H1 (cell line): ENCODE results near the gene OR10A2. TPM values are rescaled to one million over a fixed set of nuclear protein-coding genes. Genes with fewer than 3 reads are reported as not detected.

Experiments used
- CTCF ChIA-PET: fragments of 300-600 bp; sonication (Branson Sonifier 250); formaldehyde crosslinking; loops from one replicate; lab custom pipeline; 2021; ENCODE audit not compliant: partially characterized antibody; lab: Charles Lee
- POLR2A ChIA-PET: fragments of 300-600 bp; sonication (Branson Sonifier 250); formaldehyde crosslinking; loops from one replicate; lab custom pipeline; 2021; ENCODE audit warnings: inconsistent platforms; ENCODE audit not compliant: partially characterized antibody; lab: Charles Lee
- DNase-seq, 2 experiments: peaks; one replicate each; pipeline versions ENCODE4 v3.0.0 to v3.0.0-alpha.2; 2010 to 2022; ENCODE audit warnings: low spot score in 2 of 2, low read depth in 1 of 2, mixed read lengths in 1 of 2
- FAIRE-seq: peaks from 2 replicates; lab custom pipeline; 2011; peaks lifted over from hg19 to GRCh38; lab: Jason Lieb, UNC
- H2AFZ ChIP-seq: 2 replicates; pipeline ENCODE4 v1.8.1; 2012; ENCODE audit warnings: low read length, inconsistent platforms
- H2AK5ac ChIP-seq: 2 replicates; pipeline ENCODE4 v1.6.1; 2013; ENCODE audit warnings: low read depth, low read length
- H2BK120ac ChIP-seq: replicated peaks from 2 replicates; pipeline ENCODE3; 2013; ENCODE audit warnings: low read depth, low read length, inconsistent platforms
- H2BK12ac ChIP-seq: 2 replicates; pipeline ENCODE4 v1.6.1; 2013; ENCODE audit warnings: low read depth, low read length
- H2BK15ac ChIP-seq: 2 replicates; pipeline ENCODE4 v1.6.1; 2013; ENCODE audit warnings: low read length
- H2BK20ac ChIP-seq: 2 replicates; pipeline ENCODE4 v1.6.1; 2013; ENCODE audit warnings: low read length
- H2BK5ac ChIP-seq: 2 replicates; pipeline ENCODE4 v1.6.1; 2013; ENCODE audit warnings: low read depth, low read length
- H3K14ac ChIP-seq: 2 replicates; pipeline ENCODE4 v1.6.1; 2013; ENCODE audit warnings: inconsistent platforms; ENCODE audit not compliant: insufficient read length
- H3K18ac ChIP-seq: 2 replicates; pipeline ENCODE4 v1.6.1; 2013; ENCODE audit warnings: low read length; ENCODE audit errors: extremely low read depth
- H3K23ac ChIP-seq: 2 replicates; pipeline ENCODE4 v1.6.1; 2013; ENCODE audit warnings: inconsistent platforms; ENCODE audit not compliant: insufficient read length
- H3K23me2 ChIP-seq: 2 replicates; pipeline ENCODE4 v1.6.1; 2013; ENCODE audit warnings: low read depth, low read length
- H3K27ac ChIP-seq: 2 replicates; pipeline ENCODE4 v1.6.1; 2011; ENCODE audit warnings: low read depth, low read length, inconsistent platforms
- H3K27me3 ChIP-seq, 4 experiments: replicated peaks in 1 of 4; 1 replicate in 1 of 4; 2 replicates in 3 of 4; pipeline versions ENCODE4 v1.6.1 to v1.8.1; 2011 to 2013; ENCODE audit warnings: low read length in 3 of 4, mild to moderate bottlenecking in 3 of 4, inconsistent platforms in 2 of 4, mixed read lengths in 2 of 4, moderate library complexity in 1 of 4; ENCODE audit not compliant: control insufficient read depth in 3 of 4, insufficient read depth in 3 of 4; ENCODE audit errors: extremely low read depth in 1 of 4
- H3K36me3 ChIP-seq, 4 experiments: 2 replicates each; pipeline versions ENCODE4 v1.6.1 to v1.8.1; 2011 to 2013; ENCODE audit warnings: mild to moderate bottlenecking in 4 of 4, low read length in 3 of 4, moderate library complexity in 2 of 4, control low read depth in 1 of 4, inconsistent platforms in 1 of 4; ENCODE audit not compliant: insufficient read depth in 4 of 4, control insufficient read depth in 2 of 4
- H3K4ac ChIP-seq: replicated peaks from 2 replicates; pipeline ENCODE3; 2013; ENCODE audit warnings: low read length, low read depth, mixed read lengths, inconsistent platforms; ENCODE audit not compliant: insufficient read length
- H3K4me1 ChIP-seq, 4 experiments: replicated peaks in 1 of 4; 1 replicate in 1 of 4; 2 replicates in 3 of 4; pipeline versions ENCODE4 v1.6.1 to v1.8.1; 2011 to 2013; ENCODE audit warnings: low read length in 3 of 4, inconsistent platforms in 2 of 4, mixed read lengths in 1 of 4; ENCODE audit not compliant: insufficient read depth in 4 of 4, control insufficient read depth in 3 of 4
- H3K4me2 ChIP-seq, 2 experiments: 2 replicates each; pipeline versions ENCODE4 v1.6.1 to v1.8.1; 2011 to 2013; ENCODE audit warnings: low read depth in 2 of 2, low read length in 2 of 2, control low read depth in 1 of 2, inconsistent platforms in 1 of 2, mild to moderate bottlenecking in 1 of 2; ENCODE audit not compliant: insufficient read depth in 1 of 2
- H3K4me3 ChIP-seq, 4 experiments: fragments of 200-600, 300-600 bp in 1 of 4; sonication (generic), shearing (Covaris generic), sonication (Bioruptor Twin) in 1 of 4; 2 replicates each; pipeline versions ENCODE4 v1.5.1 to v1.8.1; 2011 to 2016; ENCODE audit warnings: low read length in 4 of 4, low read depth in 3 of 4, control low read depth in 2 of 4, inconsistent platforms in 2 of 4, mild to moderate bottlenecking in 2 of 4, mixed read lengths in 1 of 4, moderate library complexity in 1 of 4; ENCODE audit not compliant: insufficient read depth in 2 of 4; ENCODE audit errors: extremely low read depth in 1 of 4
- H3K56ac ChIP-seq: replicated peaks from 2 replicates; pipeline ENCODE3; 2013; ENCODE audit warnings: low read depth, mild to moderate bottlenecking, mixed read lengths, low read length, inconsistent platforms; ENCODE audit not compliant: insufficient read length
- H3K79me1 ChIP-seq: 2 replicates; pipeline ENCODE4 v1.6.1; 2013; ENCODE audit warnings: low read depth, low read length, control low read depth
- H3K79me2 ChIP-seq, 2 experiments: 2 replicates each; pipeline versions ENCODE4 v1.6.1 to v1.8.1; 2012 to 2013; ENCODE audit warnings: low read length in 2 of 2, mild to moderate bottlenecking in 2 of 2, inconsistent platforms in 1 of 2; ENCODE audit not compliant: insufficient read depth in 2 of 2, control insufficient read depth in 1 of 2
- H3K9ac ChIP-seq, 4 experiments: replicated peaks in 1 of 4; 1 replicate in 1 of 4; 2 replicates in 3 of 4; pipeline versions ENCODE4 v1.6.1 to v1.8.1; 2011 to 2013; ENCODE audit warnings: low read depth in 3 of 4, low read length in 3 of 4, control low read depth in 2 of 4, mild to moderate bottlenecking in 2 of 4, moderate library complexity in 2 of 4, inconsistent platforms in 1 of 4; ENCODE audit errors: extremely low read depth in 1 of 4
- H3K9me3 ChIP-seq, 2 experiments: 2 replicates each; pipeline versions ENCODE4 v1.6.1 to v1.8.1; 2012 to 2013; ENCODE audit warnings: mild to moderate bottlenecking in 2 of 2, moderate library complexity in 2 of 2, control low read depth in 1 of 2, inconsistent platforms in 1 of 2, low read depth in 1 of 2, low read length in 1 of 2, mixed read lengths in 1 of 2; ENCODE audit not compliant: insufficient read depth in 2 of 2
- H4K20me1 ChIP-seq, 2 experiments: replicated peaks in 1 of 2; 2 replicates each; pipeline versions ENCODE3 to v1.8.1; 2011 to 2013; ENCODE audit warnings: inconsistent platforms in 2 of 2, low read length in 2 of 2, mild to moderate bottlenecking in 1 of 2; ENCODE audit not compliant: insufficient read depth in 2 of 2, control insufficient read depth in 1 of 2
- H4K5ac ChIP-seq: 2 replicates; pipeline ENCODE4 v1.6.1; 2013; ENCODE audit warnings: low read length, low read depth, mixed read lengths, inconsistent platforms; ENCODE audit not compliant: insufficient read length
- H4K8ac ChIP-seq: 2 replicates; pipeline ENCODE4 v1.8.0; 2013; ENCODE audit warnings: mild to moderate bottlenecking, moderate library complexity, low read length, inconsistent platforms; ENCODE audit not compliant: insufficient read depth; ENCODE audit errors: extremely low read depth
- H4K91ac ChIP-seq: replicated peaks from 2 replicates; pipeline ENCODE3; 2013; ENCODE audit warnings: low read length, mixed read lengths, inconsistent platforms; ENCODE audit not compliant: insufficient read length
- ASH2L ChIP-seq: fragments of 200-600, 300-600 bp; sonication (generic); IDR thresholded peaks from one replicate; pipeline ENCODE4 v1.7.1; 2017; ENCODE audit warnings: low read length
- CBX8 ChIP-seq: fragments of 300-800, 300-1000 bp; sonication (generic); IDR thresholded peaks from 2 replicates; pipeline ENCODE4 v1.7.1; 2016; ENCODE audit warnings: low read depth, low read length, borderline replicate concordance
- CTBP2 ChIP-seq: IDR thresholded peaks from 2 replicates; pipeline ENCODE4 v1.7.0; 2011; ENCODE audit warnings: borderline replicate concordance, mild to moderate bottlenecking, moderate library complexity, mixed read lengths, low read length; ENCODE audit not compliant: insufficient read depth, insufficient read length
- FOSL1 ChIP-seq: IDR thresholded peaks from 2 replicates; pipeline ENCODE4 v1.6.1; 2011; ENCODE audit warnings: mild to moderate bottlenecking, low read depth, low read length, moderate library complexity; ENCODE audit not compliant: insufficient read depth
- GABPA ChIP-seq: IDR thresholded peaks from 2 replicates; pipeline ENCODE4 v1.6.1; 2011; ENCODE audit warnings: mild to moderate bottlenecking, low read length, moderate library complexity, borderline replicate concordance; ENCODE audit not compliant: insufficient read depth
- GTF2F1 ChIP-seq: IDR thresholded peaks from 2 replicates; pipeline ENCODE4 v1.6.1; 2012; ENCODE audit warnings: low read depth, low read length, improper control_type of control experiment, borderline replicate concordance
- JUN ChIP-seq: IDR thresholded peaks from 2 replicates; pipeline ENCODE4 v1.6.1; 2011; ENCODE audit warnings: low read depth, mild to moderate bottlenecking, improper control_type of control experiment, low read length
- KDM1A ChIP-seq: fragments of 200-600, 300-600 bp; sonication (generic); IDR thresholded peaks from 2 replicates; pipeline ENCODE4 v1.7.1; 2016; ENCODE audit warnings: mild to moderate bottlenecking, low read length, borderline replicate concordance
- RNF2 ChIP-seq: fragments of 200-900, 300-1000 bp; sonication (generic); IDR thresholded peaks from 2 replicates; pipeline ENCODE4 v1.7.1; 2016; ENCODE audit warnings: borderline replicate concordance, low read depth, mild to moderate bottlenecking, antibody characterized with exemption, low read length; ENCODE audit not compliant: poor library complexity, severe bottlenecking; ENCODE audit errors: missing control alignments
- SP2 ChIP-seq: IDR thresholded peaks from 2 replicates; pipeline ENCODE4 v1.6.1; 2012; ENCODE audit warnings: mild to moderate bottlenecking, low read length, inconsistent platforms
- SUZ12 ChIP-seq: fragments of 200-600 bp; sonication (generic); IDR thresholded peaks from 2 replicates; pipeline ENCODE4 v1.6.1; 2012; ENCODE audit warnings: mild to moderate bottlenecking, inconsistent platforms, low read length, moderate library complexity, mixed read lengths
- TEAD4 ChIP-seq: IDR thresholded peaks from 2 replicates; pipeline ENCODE4 v1.6.1; 2012; ENCODE audit warnings: low read depth, low read length, inconsistent platforms, mixed read lengths
- USF2 ChIP-seq: IDR thresholded peaks from 2 replicates; pipeline ENCODE4 v1.6.1; 2011; ENCODE audit warnings: low read length, improper control_type of control experiment
- WGBS, 2 experiments: shearing (Covaris generic) in 1 of 2; methylation state at CpG; one replicate each; pipeline versions ENCODE4 v1.1.6 to v1.1.7; 2013 to 2015; ENCODE audit warnings: low lambda C conversion rate in 2 of 2, mixed read lengths in 2 of 2, inconsistent platforms in 1 of 2, low coverage in 1 of 2, missing lambda C conversion rate in 1 of 2; ENCODE audit not compliant: insufficient replicate concordance in 2 of 2, insufficient coverage in 1 of 2, insufficient read length in 1 of 2; ENCODE audit errors: extremely low coverage in 1 of 2, missing lambda C conversion rate in 1 of 2; 5-methylcytosine and 5-hydroxymethylcytosine counted together
- polyA plus RNA-seq, 7 experiments: library from polyadenylated mRNA; depleted of rRNA in 3 of 7; stranded (reverse) in 5 of 7; unstranded in 2 of 7; fragments of >200 nt in 5 of 7; fragments of 200-250 nt in 2 of 7; gene quantifications; 1 replicate in 5 of 7; 2 replicates in 1 of 7; 4 replicates in 1 of 7; pipeline versions ENCODE4 v1.2.1 to v1.2.3, GENCODE V29; 2011 to 2013; ENCODE audit warnings: missing spikeins in 2 of 7, mixed read lengths in 2 of 7
- total RNA-seq: library from RNA; stranded (reverse); fragmentation: NEBNext Ultra II Directional; extraction: Animal tissue kit (Norgen Biotek cat#: 25700); gene quantifications from 2 replicates; pipeline ENCODE4 v1.2.1, GENCODE V29; 2021

Gene OR10A2
- total and polyA plus RNA-seq, 2 of the 8 experiments (the other 6 are each of a cell fraction or from before 2014, with no cell fraction given): not detected

- H4K5ac ChIP-seq: no peak overlapping the region
- no peaks in the 10 kb centered on the region for H4K20me1 ChIP-seq
- no peaks in the 10 kb centered on the region; a peak in 2 of 4 replicates for H3K9me3 ChIP-seq
- no peak overlapping the region for H2BK20ac ChIP-seq
- no peak overlapping the region for H3K4me2 ChIP-seq
- CTCF ChIA-PET: no interaction called here
- H3K4me1 ChIP-seq: no peaks in the 10 kb centered on the region
- no peak overlapping the region for H3K56ac ChIP-seq
- H3K23ac ChIP-seq: no peak overlapping the region
- H2BK15ac ChIP-seq: no peak overlapping the region
- no peaks in the 10 kb centered on the region for H3K79me1 ChIP-seq
- no peaks in the 10 kb centered on the region for H3K36me3 ChIP-seq
- no peak overlapping the region; a peak in 1 of 7 replicates for H3K9ac ChIP-seq
- H3K79me2 ChIP-seq: no peaks in the 10 kb centered on the region
- H2AFZ ChIP-seq: no peak overlapping the region
- H3K23me2 ChIP-seq: no peaks in the 10 kb centered on the region
- no peak overlapping the region for H2BK12ac ChIP-seq
- no peak overlapping the region for H3K4ac ChIP-seq
- no peak overlapping the region for H2BK120ac ChIP-seq
- 89% methylated on average over 3 of the region's 3 CpGs; no CpG with 5 or more reads in 1 of the 2 experiments for WGBS, 2 experiments
- POLR2A ChIA-PET: no interaction called here
- no peak overlapping the region for H2BK5ac ChIP-seq
- DNase-seq: no peak
- no peak for FAIRE-seq
- H3K27me3 ChIP-seq: no peaks in the 10 kb centered on the region
- H3K14ac ChIP-seq: no peak overlapping the region
- no peak overlapping the region for H3K27ac ChIP-seq
- no peak overlapping the region for H3K18ac ChIP-seq
- no peak overlapping the region for H4K91ac ChIP-seq
- H3K4me3 ChIP-seq: no peak overlapping the region
- no peak overlapping the region for H2AK5ac ChIP-seq
- H4K8ac ChIP-seq: no peak overlapping the region
- TF ChIP-seq RNF2 (no peak), TEAD4 (no peak), GTF2F1 (no peak), USF2 (no peak), GABPA (no peak), KDM1A (no peak), SP2 (no peak), CBX8 (no peak), SUZ12 (no peak), CTBP2 (no peak), ASH2L (no peak), JUN (no peak), FOSL1 (no peak)
Measured at GRCh38 chr11:6876914-6877313, 14.1 kb downstream of the OR10A2 start.
